Psoas muscle (tissue), 8 donors: ENCODE results near the gene AADACL4. TPM values are rescaled to one million over a fixed set of nuclear protein-coding genes. Genes with fewer than 3 reads are reported as not detected.
A peak's percentile ranks its signal among the peaks of the same experiment; 100 is the strongest.

Experiments
- ATAC-seq, 4 donors: fragments of 200-7000 bp; cut with Tn5 transposase; one replicate each; pipeline ENCODE4 v1.9.1; 2020; ENCODE audit warnings: moderate library complexity in 3 of 4, mild to moderate bottlenecking in 2 of 4
- DNase-seq, 2 donors: peaks; one replicate each; pipeline ENCODE4 v3.0.0-alpha.2; 2020
- H3K27ac ChIP-seq: fragments of 200-600 bp; one replicate; pipeline ENCODE4 v1.8.0; 2022
- H3K27me3 ChIP-seq, 3 donors: fragments of 200-600 bp in 1 of 3; one replicate each; pipeline versions ENCODE4 v1.6.1 to v1.8.0; 2013 to 2022; ENCODE audit warnings: low read length in 2 of 3, mild to moderate bottlenecking in 2 of 3, moderate library complexity in 1 of 3; ENCODE audit not compliant: insufficient read depth in 3 of 3
- H3K36me3 ChIP-seq, 2 donors: fragments of 200-600 bp in 1 of 2; one replicate each; pipeline versions ENCODE4 v1.6.1 to v1.8.0; 2013 to 2022; ENCODE audit warnings: low read depth in 1 of 2, mild to moderate bottlenecking in 1 of 2, moderate library complexity in 1 of 2; ENCODE audit not compliant: insufficient read depth in 1 of 2
- H3K4me1 ChIP-seq: fragments of 200-600 bp; one replicate; pipeline ENCODE4 v1.8.0; 2022
- H3K4me3 ChIP-seq: fragments of 200-600 bp; one replicate; pipeline ENCODE4 v1.8.0; 2022; ENCODE audit warnings: mild to moderate bottlenecking
- H3K9me3 ChIP-seq: fragments of 200-600 bp; one replicate; pipeline ENCODE4 v1.8.0; 2022
- CTCF ChIP-seq: fragments of 200-600 bp; IDR thresholded peaks from one replicate; pipeline ENCODE4 v1.8.0; 2022; ENCODE audit warnings: antibody characterized with exemption
- WGBS, 3 donors: extraction: QIAGEN DNeasy Blood & Tissue Kit; methylation state at CpG; one replicate each; pipeline versions ENCODE4 v1.1.6 to v1.1.7; 2013; 5-methylcytosine and 5-hydroxymethylcytosine counted together
- intact Hi-C, 2 donors: fragments of 100-400 bp; cut with DNase I; formaldehyde crosslinking; loops; one replicate each; pipeline versions ENCODE4 v1.11.0 to v1.14.2; 2022
- long read RNA-seq, 2 donors: library from polyadenylated mRNA; unstranded; transcript quantifications; one replicate each; pipeline ENCODE4 v2.0.0, GENCODE V29; 2021
- polyA plus RNA-seq, 3 donors: library from polyadenylated mRNA; stranded (reverse); fragments of 200-250 nt; gene quantifications; one replicate each; pipeline ENCODE4 v1.2.3, GENCODE V29; 2013
- total RNA-seq, 4 donors: library from RNA; stranded (reverse); fragmentation: NEBNext Ultra II Directional in 2 of 4; extraction: Animal tissue kit (Norgen Biotek cat#: 25700) in 2 of 4; gene quantifications; one replicate each; pipeline versions ENCODE4 v1.2.1 to v1.2.4, GENCODE V29; 2021 to 2023
- donor health status: healthy with polysubstance abuse.
- donor health status: DM: no; HTN: no; CAD: no; lungs with moderate emphysema.
- donor health status: Bipolar disorder and iron deficiency.
- donor health status: healthy.
- donor health status: DM: yes; HTN: yes; CAD: no.
- donor health status: DM: no; HTN: no; CAD: no.
- donor health status: DM: no; HTN: no; CAD: no.
- donor health status: DM: yes; HTN: yes; CAD: no.

AADACL4 gene
- total RNA-seq (not detected), polyA plus RNA-seq (not detected)
- long read RNA-seq, donor 1: 0 reads
- long read RNA-seq, donor 2: 0 reads

GRCh38 chr1:12643785-12644184 is at the start of gene AADACL4:
Gene AADACL4 (plus strand): TSS chr1:12644085. CDS start chr1:12644547, 462 bp downstream.
- intact Hi-C loops: no loop called here
- Histone ChIP-seq H3K27ac (no peak within 1 kb of the TSS), H3K4me3 (no peak within 1 kb of the TSS), H3K4me1 (no peaks in the 10 kb centered on the region), H3K9me3 (peaks cover 21% of the 10 kb centered on the region), H3K36me3 (no peaks in the 10 kb centered on the region), H3K27me3 (no peaks in the 10 kb centered on the region)
- 80 to 81% (median 81%) methylated on average over 7 of the region's 7 CpGs for WGBS, 3 donors
- no peak for ATAC-seq
- TF ChIP-seq CTCF: no peak
- no peak for DNase-seq

- peaks cover 85% of the 10 kb centered on the region for H3K4me1 ChIP-seq
- H3K27ac ChIP-seq: peak overlapping the region; percentile 93
- TF ChIP-seq CTCF: no peak
- H3K9me3 ChIP-seq: no peaks in the 10 kb centered on the region
- H3K36me3 ChIP-seq: peaks cover 0 to 3% of the 10 kb centered on the region in 2 donors
- intact Hi-C loops: loop anchor here in 1 of 2 donors (2.0 to 5.0 kb wide), 3 partner anchors 22 to 117 kb away; no protein-coding TSS in a partner anchor
- no peaks in the 10 kb centered on the region for H3K27me3 ChIP-seq
- peak overlapping the region; percentile 63 for H3K4me3 ChIP-seq
- DNase-seq (peak in 1 of 2 donors; percentile 42), ATAC-seq (no peak)
- WGBS, 3 donors: 89 to 97% (median 94%) methylated on average over 6 of the region's 6 CpGs
These were observed 49.4 kb upstream of the AADACL4 start for GRCh38 chr1:12594490-12594889.

- TF ChIP-seq CTCF: no peak
- Histone ChIP-seq H3K27ac (peak overlapping the region; percentile 93), H3K27me3 (no peaks in the 10 kb centered on the region), H3K4me1 (peaks cover 85% of the 10 kb centered on the region), H3K36me3 (no peaks in the 10 kb centered on the region), H3K9me3 (no peaks in the 10 kb centered on the region), H3K4me3 (peak overlapping the region; percentile 63)
- DNase-seq (peak; percentile 80 to 81), ATAC-seq (peak in 2 of 4 donors; percentile 11 to 13)
- 22 to 34% (median 29%) methylated on average over 37 to 47 of the region's 47 CpGs for WGBS, 3 donors
- intact Hi-C loops: loop anchor here in 1 of 2 donors (2.0 to 5.0 kb wide), 3 partner anchors 22 to 118 kb away; no protein-coding TSS in a partner anchor
These were observed 48.7 kb upstream of the AADACL4 start for GRCh38 chr1:12594966-12595756.

- ATAC-seq: no peak
- H3K9me3 ChIP-seq: no peaks in the 10 kb centered on the region
These were observed 48.2 kb upstream of the AADACL4 start for GRCh38 chr1:12595757-12596006.

More at GRCh38 chr1:12595757-12596006, 48.2 kb upstream of the AADACL4 start:
- 0 to 7% (median 2%) methylated on average over 9 to 18 of the region's 18 CpGs for WGBS, 3 donors
- no peak for TF ChIP-seq CTCF
- H3K27ac ChIP-seq: peak overlapping the region; percentile 93
- intact Hi-C loops: loop anchor here in 1 of 2 donors (2.0 kb wide), 1 partner anchor 21 kb away; no protein-coding TSS in a partner anchor
- H3K36me3 ChIP-seq: no peaks in the 10 kb centered on the region
- peaks cover 85% of the 10 kb centered on the region for H3K4me1 ChIP-seq
- no peaks in the 10 kb centered on the region for H3K27me3 ChIP-seq
- no peak for DNase-seq
- H3K4me3 ChIP-seq: peak overlapping the region; percentile 63
